Endometrial microvascular endothelial cells (primary cell): ENCODE measurements around the gene GLT8D2. TPM values are rescaled to one million over a fixed set of nuclear protein-coding genes. Genes with fewer than 3 reads are reported as not detected.

Experiments
- in situ Hi-C: cut with HindIII; loops from 2 replicates; pipeline ENCODE4 v1.10.0; 2017; ENCODE audit warnings: low sequenced_read_pairs, low pct_unique_long_range_greater_than_20kb; ENCODE audit errors: inconsistent ontology term
- total RNA-seq: library from RNA; depleted of rRNA; stranded (reverse); fragments of >200 nt; gene quantifications from one replicate; pipeline ENCODE4 v1.2.3, GENCODE V29; 2015; ENCODE audit errors: inconsistent ontology term

Gene GLT8D2
- total RNA-seq, 1 donor from 2014 or later: 0.19 TPM

GRCh38 chr12:103962493-103962892, 87.5 kb downstream of the GLT8D2 start:
- in situ Hi-C loops: no loop called here

- in situ Hi-C loops: no loop called here
Measured at GRCh38 chr12:103960616-103961227, 89.3 kb downstream of the GLT8D2 start.

DNA sequence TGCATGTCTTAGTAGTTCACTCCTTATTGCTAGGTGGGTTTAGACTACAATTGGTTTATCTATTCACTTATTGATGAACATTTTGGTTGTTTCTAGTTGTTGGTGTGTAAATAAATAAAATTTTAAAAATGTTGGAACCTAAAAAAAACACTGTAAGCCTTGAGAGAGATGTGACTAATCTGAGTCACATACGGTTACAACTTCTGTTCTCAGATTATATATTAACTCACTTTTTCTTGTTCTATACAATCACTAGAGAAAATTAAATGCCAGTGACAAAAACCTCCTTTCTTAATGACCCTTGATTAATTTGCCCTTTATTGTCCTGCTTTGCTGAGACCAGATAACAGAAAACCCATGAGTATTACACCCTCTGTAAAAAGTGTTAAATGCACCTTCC, 91.4 kb downstream of the GLT8D2 start:
- in situ Hi-C loops: no loop called here

- in situ Hi-C loops: no loop called here
Measured at GRCh38 chr12:103957865-103958388, 92.1 kb downstream of the GLT8D2 start.

GRCh38 chr12:103956509-103957027, 93.4 kb downstream of the GLT8D2 start:
- in situ Hi-C loops: no loop called here

DNA sequence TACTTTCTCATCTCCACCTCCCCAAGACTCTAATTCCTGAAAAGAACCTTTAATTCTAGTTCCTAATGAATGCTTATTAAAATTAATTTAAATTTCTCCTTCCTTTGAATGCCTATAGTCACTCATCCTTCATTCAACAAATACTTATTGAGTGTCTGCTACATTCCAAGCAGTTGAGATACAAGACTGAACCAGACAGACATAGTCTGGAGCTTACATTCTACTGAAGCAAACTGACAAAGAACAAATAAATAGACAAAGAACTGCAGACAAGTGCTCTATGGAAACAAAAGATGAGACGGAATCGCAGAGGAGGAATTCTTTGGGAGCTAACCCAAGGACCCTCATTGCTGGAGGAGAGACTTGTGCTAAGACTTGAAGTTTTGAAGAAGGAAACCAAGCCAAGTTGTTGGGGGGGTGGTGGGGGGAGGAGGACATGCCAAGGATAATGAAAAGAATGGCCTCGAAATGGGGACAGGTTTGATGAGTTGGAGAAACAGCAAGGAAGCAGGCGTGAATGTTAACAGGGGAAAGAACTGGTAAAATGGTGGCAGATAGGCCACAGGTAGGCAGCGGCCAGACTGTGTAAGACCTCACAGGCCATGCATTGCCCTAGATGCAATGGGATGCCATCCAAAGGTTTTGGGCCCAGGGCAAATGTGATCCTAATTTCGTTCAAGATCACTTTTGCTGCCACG, 94.0 kb downstream of the GLT8D2 start:
- in situ Hi-C loops: no loop called here

GRCh38 chr12:103952497-103952896, 97.5 kb downstream of the GLT8D2 start:
- in situ Hi-C loops: no loop called here

GRCh38 chr12:103948746-103949406, 101.1 kb downstream of the GLT8D2 start:
- in situ Hi-C loops: no loop called here

DNA sequence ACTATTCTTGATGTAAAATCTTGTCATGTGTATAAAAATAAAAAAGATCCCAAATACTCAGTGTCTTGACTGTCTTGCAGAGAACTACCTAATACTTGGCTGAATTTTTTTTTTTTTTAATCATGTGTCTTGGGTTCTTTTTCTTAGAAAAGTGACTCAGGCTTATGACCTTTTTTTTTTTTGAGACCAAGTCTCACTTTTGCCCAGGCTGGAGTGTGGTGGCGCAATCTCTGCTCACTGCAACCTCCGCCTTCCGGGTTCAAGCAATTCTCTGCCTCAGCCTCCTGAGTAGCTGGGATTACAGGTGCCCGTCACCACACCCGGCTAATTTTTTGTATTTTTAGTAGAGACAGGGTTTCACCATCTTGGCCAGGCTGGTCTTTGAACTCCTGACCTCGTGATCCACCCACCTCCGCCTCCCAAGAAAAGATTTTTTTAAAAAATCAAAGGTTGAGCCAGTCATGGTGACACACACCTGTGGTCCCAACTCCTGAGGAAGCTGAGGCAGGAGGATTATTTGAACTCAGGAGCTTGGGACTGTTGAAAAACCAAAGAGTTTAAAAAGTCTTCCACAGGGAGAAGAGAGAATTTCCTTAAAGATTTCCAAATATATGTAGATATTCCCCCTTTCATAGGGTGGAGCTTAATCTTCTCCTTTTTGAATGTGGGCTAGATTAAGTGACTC, 102.0 kb downstream of the GLT8D2 start:
- in situ Hi-C loops: no loop called here

GRCh38 chr12:103944964-103945363, 105.0 kb downstream of the GLT8D2 start:
- in situ Hi-C loops: no loop called here

Other genes with a start within 250 kb of the GLT8D2 start
- 7.0 TPM for gene NT5DC3, start 209.0 kb downstream of the GLT8D2 start, total RNA-seq
- gene HSP90B1, start 119.8 kb downstream of the GLT8D2 start, total RNA-seq: 501 TPM
- gene TDG, start 84.3 kb downstream of the GLT8D2 start, total RNA-seq: 27.0 TPM
- 17.2 TPM for gene HCFC2, start 14.3 kb upstream of the GLT8D2 start, total RNA-seq
- 10.5 TPM for gene NFYB, start 88.0 kb upstream of the GLT8D2 start, total RNA-seq
- 966 TPM for gene TXNRD1, start 165.6 kb upstream of the GLT8D2 start, total RNA-seq